ENCODE measurements around the gene TLCD1. TPM values are rescaled to one million over a fixed set of nuclear protein-coding genes. Genes with fewer than 3 reads are reported as not detected.

TLCD1 gene
- polyA plus RNA-seq, 2 of the 4 experiments (the other 2 are of a cell fraction): 36.7 to 83.3 TPM

- TF ChIP-seq JUN (IDR thresholded peaks at IDR 0.05) (peak; percentile 76 to 84; a peak in 3 of 5 replicates), RAD21 (conservative IDR thresholded peaks at IDR 0.05 in 1 of 2, IDR thresholded peaks at IDR 0.05 in 1 of 2) (no peak), KDM1A (IDR thresholded peaks at IDR 0.05; ENCODE audit: low read depth) (no peak), FOXS1 (CRISPR knock-in tag; IDR thresholded peaks at IDR 0.05) (no peak), USF2 (IDR thresholded peaks at IDR 0.05) (no peak), ZNF302 (CRISPR knock-in tag; IDR thresholded peaks at IDR 0.05) (no peak), POLR2A (IDR thresholded peaks at IDR 0.05; ENCODE audit: low read length) (peak; percentile 48), HES2 (IDR thresholded peaks at IDR 0.05) (no peak), FOSB (CRISPR knock-in tag; IDR thresholded peaks at IDR 0.05) (no peak), CBX2 (IDR thresholded peaks at IDR 0.05; ENCODE audit: borderline replicate concordance, low read depth) (no peak), E2F6 (IDR thresholded peaks at IDR 0.05; ENCODE audit: borderline replicate concordance, low read depth) (peak; percentile 78), PHF8 (IDR thresholded peaks at IDR 0.05; ENCODE audit: borderline replicate concordance, low read depth) (peak; percentile 50; the same call in 1 of the 2 replicates), HMGXB4 (CRISPR knock-in tag; IDR thresholded peaks at IDR 0.05; ENCODE audit: borderline replicate concordance) (no peak; the same call in 1 of the 2 replicates), HOXA7 (CRISPR knock-in tag; IDR thresholded peaks at IDR 0.05) (no peak), BCL3 (IDR thresholded peaks at IDR 0.05) (peak; percentile 65; the same call in 1 of the 3 replicates), EHMT2 (IDR thresholded peaks at IDR 0.05; ENCODE audit: low read depth) (no peak), HEYL (CRISPR knock-in tag; IDR thresholded peaks at IDR 0.05) (no peak), POLR2AphosphoS2 (conservative IDR thresholded peaks at IDR 0.05; ENCODE audit: low read length) (no peak), CTCF (IDR thresholded peaks at IDR 0.05) (peak; percentile 55), CEBPB (IDR thresholded peaks at IDR 0.05) (no peak), ATOH8 (CRISPR knock-in tag; IDR thresholded peaks at IDR 0.05; ENCODE audit: low read depth) (no peak), RFX5 (IDR thresholded peaks at IDR 0.05) (no peak), PBX3 (IDR thresholded peaks at IDR 0.05) (peak; percentile 25; the same call in 1 of the 2 replicates), ESRRA (IDR thresholded peaks at IDR 0.05; ENCODE audit: borderline replicate concordance, low read length) (no peak), TP53 (CRISPR knock-in tag; IDR thresholded peaks at IDR 0.05) (peak; percentile 23; the same call in 1 of the 2 replicates), BHLHE40 (IDR thresholded peaks at IDR 0.05; ENCODE audit: low read depth, low read length) (no peak), TFCP2L1 (CRISPR knock-in tag; IDR thresholded peaks at IDR 0.05) (peak; percentile 33; the same call in 1 of the 2 replicates), RCOR1 (IDR thresholded peaks at IDR 0.05; ENCODE audit: low read depth, low read length) (no peak), MAFK (IDR thresholded peaks at IDR 0.05; ENCODE audit: partially characterized antibody) (no peak), KDM5A (IDR thresholded peaks at IDR 0.05) (peak; percentile 41; the same call in 1 of the 2 replicates), HOXB13 (CRISPR knock-in tag; IDR thresholded peaks at IDR 0.05; ENCODE audit: low read depth) (no peak), MYC (IDR thresholded peaks at IDR 0.05; ENCODE audit: borderline replicate concordance, low read length) (no peak; the same call in 1 of the 2 replicates), JUNB (IDR thresholded peaks at IDR 0.05) (0 out of 2 replicates have a peak, but pooled peaks have one; percentile 26), CHD2 (IDR thresholded peaks at IDR 0.05; ENCODE audit: low read length, partially characterized antibody) (no peak)
These were observed 8.3 kb downstream of the TLCD1 start, which contains the start of gene RAB34 (continued) for GRCh38 chr17:28717578-28718332.
